Astrocyte of the spinal cord (primary cell): ENCODE data around the gene FBH1.

Experiments
- DNase-seq: peaks from one replicate; pipeline ENCODE4 v3.0.0; 2011; ENCODE audit warnings: low read depth, low spot score
- H3K4me3 ChIP-seq: 2 replicates; pipeline ENCODE4 v1.5.1; 2011; ENCODE audit warnings: low read depth, mild to moderate bottlenecking, low read length, moderate library complexity
- in situ Hi-C: cut with HindIII; loops from 2 replicates; pipeline ENCODE4 v1.10.0; 2017; ENCODE audit warnings: low sequenced_read_pairs
- TF ChIP-seq, protein P1 (sequence below): IDR thresholded peaks from 2 replicates; pipeline ENCODE4 v1.5.1; 2012; ENCODE audit warnings: low read depth, mild to moderate bottlenecking, low read length, inconsistent platforms

The FBH1 gene

DNA sequence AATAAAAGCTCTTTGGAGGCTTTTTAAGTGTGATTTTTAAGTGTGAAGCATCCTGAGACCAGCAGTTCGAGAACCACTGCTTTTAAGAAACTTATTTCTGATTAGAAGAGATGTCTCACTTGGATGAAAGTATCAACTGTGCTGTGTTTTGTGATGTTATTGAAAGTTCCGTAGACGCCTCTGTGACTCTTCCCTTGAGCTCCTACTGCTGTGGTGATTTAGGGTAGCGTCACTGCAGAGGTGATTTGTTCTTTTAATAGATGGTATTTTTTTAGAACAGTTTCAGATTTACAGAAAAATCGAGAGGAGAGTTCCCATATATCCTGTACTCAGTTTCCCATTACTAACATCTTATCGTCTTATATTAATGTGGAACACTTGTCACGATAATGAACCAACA, 29.5 kb downstream of the FBH1 start:
- DNase-seq: no peak
- TF ChIP-seq, protein P1, sequence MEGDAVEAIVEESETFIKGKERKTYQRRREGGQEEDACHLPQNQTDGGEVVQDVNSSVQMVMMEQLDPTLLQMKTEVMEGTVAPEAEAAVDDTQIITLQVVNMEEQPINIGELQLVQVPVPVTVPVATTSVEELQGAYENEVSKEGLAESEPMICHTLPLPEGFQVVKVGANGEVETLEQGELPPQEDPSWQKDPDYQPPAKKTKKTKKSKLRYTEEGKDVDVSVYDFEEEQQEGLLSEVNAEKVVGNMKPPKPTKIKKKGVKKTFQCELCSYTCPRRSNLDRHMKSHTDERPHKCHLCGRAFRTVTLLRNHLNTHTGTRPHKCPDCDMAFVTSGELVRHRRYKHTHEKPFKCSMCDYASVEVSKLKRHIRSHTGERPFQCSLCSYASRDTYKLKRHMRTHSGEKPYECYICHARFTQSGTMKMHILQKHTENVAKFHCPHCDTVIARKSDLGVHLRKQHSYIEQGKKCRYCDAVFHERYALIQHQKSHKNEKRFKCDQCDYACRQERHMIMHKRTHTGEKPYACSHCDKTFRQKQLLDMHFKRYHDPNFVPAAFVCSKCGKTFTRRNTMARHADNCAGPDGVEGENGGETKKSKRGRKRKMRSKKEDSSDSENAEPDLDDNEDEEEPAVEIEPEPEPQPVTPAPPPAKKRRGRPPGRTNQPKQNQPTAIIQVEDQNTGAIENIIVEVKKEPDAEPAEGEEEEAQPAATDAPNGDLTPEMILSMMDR: no peak
- in situ Hi-C loops: no loop called here
- no peak overlapping the region for H3K4me3 ChIP-seq

DNA sequence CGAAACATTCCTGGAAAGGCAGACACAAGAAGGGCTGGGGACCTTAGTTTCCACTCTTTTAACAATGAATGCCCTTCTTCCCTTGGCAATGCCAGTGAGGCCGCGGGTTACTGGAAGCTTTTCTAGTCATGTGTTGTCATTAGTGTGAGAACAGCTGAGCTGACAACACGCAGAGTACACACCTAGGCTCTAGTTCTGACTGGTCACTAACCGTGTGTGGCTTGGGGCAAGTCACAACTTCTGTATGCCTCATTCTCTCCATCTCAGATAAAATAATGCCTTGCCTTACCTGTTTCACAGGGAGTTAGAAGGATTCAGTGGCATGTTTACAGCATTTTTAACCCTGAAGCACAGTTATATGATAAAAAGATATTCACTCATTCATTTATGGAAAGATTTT, 31.7 kb downstream of the FBH1 start:
- DNase-seq: no peak
- no peak overlapping the region for H3K4me3 ChIP-seq
- in situ Hi-C loops: no loop called here
- TF ChIP-seq, protein P1: no peak

DNA sequence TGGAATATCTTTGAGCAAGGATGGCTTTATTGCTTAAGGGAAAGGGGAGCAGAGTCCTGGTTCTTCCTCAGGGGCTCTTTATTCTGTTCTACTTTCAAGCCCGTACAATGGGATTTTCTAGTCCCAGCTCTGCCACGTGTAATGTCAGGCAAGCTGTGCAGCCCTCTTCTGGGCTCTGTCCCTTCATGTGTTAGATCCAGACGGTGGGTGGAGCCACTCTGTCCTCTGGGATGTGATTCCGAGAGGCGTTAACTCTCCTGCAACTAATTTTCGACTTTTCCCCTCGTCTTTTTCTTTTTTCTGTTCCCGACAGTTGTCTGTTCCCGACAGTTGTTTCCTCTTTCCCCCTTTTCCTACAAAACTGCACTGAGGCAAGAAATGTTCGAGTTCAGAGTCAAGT, 34.8 kb downstream of the FBH1 start:
- no peak overlapping the region for H3K4me3 ChIP-seq
- TF ChIP-seq, protein P1: no peak
- in situ Hi-C loops: no loop called here
- DNase-seq: no peak

DNA sequence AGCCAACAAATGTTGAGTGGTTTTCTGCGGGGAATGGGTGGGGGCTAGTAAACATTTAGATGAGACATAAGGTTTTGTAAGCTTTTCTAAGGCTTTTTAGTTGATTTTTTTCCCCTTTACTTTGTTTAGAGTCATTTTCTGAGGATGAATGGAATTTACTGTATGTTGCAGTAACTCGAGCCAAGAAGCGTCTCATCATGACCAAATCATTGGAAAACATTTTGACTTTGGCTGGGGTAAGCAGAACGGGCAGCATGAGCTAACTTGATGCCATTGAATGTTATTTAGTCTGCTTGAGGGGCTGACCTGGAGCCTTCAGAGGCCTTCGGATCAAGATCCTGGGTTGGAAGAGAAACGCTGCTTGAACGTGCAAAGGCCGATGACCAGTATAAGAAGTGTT, 37.3 kb downstream of the FBH1 start:
- peak; percentile 64 for DNase-seq
- in situ Hi-C loops: no loop called here
- no peak overlapping the region for H3K4me3 ChIP-seq
- TF ChIP-seq, protein P1: no peak

DNA sequence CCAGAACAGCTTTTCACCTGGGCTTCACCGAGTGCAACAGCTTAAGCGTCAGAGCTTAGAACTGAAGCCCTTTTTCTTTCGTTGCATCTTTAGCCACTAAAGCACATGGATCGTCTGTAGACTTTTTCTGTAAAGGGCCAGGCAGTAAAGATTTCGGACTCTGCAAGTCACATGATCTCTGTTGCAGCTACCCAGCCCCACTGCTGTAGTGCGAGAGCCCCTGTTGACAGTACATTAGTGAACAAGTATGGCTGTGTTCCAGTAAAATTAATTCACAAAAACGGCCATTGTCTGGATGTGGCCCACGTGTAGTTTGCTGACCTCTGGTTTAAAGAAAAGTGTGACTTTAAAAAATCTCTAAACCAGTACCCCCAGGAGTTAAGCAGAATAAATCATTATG, 39.4 kb downstream of the FBH1 start:
- H3K4me3 ChIP-seq: no peak overlapping the region
- TF ChIP-seq, protein P1: no peak
- in situ Hi-C loops: no loop called here

DNA sequence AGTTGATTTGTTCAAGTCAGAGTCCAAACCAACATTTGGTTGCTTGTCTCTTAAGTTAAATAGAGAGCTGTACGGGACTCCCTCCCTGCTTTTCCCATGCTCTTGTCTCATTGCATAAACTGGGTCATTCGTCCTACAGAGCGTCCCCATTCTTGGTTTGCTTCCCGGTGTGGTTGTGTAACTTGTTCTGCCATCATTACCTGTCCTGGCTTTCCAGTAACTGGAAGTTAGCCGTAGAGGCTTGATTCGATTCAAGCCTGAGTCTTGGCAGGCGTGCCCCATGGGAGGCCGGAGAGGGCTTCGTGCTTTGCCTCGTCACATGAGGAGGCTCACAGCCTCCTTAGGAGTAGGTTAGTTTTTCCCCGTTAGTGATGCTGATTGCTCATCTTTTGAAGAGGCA, 40.2 kb downstream of the FBH1 start:
- in situ Hi-C loops: no loop called here
- TF ChIP-seq, protein P1: no peak
- DNase-seq: no peak
- H3K4me3 ChIP-seq: no peak overlapping the region

More for the DNA sequence above, 39.4 kb downstream of the FBH1 start:
- DNase-seq: no peak

DNA sequence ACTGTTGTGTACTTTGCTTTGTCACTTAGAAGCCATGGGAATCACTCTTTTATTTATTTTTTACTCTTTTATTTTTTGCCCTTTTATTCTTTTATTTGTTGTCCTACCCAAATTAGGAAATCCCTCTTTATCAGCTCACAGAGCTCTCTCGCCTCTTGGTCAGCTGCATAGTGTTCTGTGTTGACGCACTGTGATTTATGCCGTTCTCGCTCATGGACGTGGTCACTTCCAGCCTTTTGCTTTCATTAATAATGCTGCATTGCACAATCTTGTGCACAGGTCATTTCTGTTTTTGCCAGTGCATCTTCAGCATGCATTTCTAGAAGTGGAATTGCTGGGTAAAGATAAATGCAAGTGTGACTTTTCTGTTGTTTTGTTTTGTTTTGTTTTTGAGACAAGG, 42.3 kb downstream of the FBH1 start:
- TF ChIP-seq, protein P1: no peak
- in situ Hi-C loops: no loop called here
- no peak for DNase-seq
- no peak overlapping the region for H3K4me3 ChIP-seq
